ENCODE results near the gene NAALADL2.

- TF ChIP-seq FOS (IDR thresholded peaks at IDR 0.05; ENCODE audit: extremely low read depth, insufficient read length) (no peak), GATAD2B (IDR thresholded peaks at IDR 0.05; ENCODE audit: borderline replicate concordance) (no peak), BDP1 (IDR thresholded peaks at IDR 0.05; ENCODE audit: insufficient read depth, insufficient read length) (no peak), ADNP (tag; IDR thresholded peaks at IDR 0.05) (no peak), KLF16 (IDR thresholded peaks at IDR 0.05) (no peak), ZFX (CRISPR knock-in tag; IDR thresholded peaks at IDR 0.05) (no peak), ZNF274 (IDR thresholded peaks at IDR 0.05; ENCODE audit: borderline replicate concordance, low read depth, low read length) (no peak)
- TF ChIP-seq, protein P1, sequence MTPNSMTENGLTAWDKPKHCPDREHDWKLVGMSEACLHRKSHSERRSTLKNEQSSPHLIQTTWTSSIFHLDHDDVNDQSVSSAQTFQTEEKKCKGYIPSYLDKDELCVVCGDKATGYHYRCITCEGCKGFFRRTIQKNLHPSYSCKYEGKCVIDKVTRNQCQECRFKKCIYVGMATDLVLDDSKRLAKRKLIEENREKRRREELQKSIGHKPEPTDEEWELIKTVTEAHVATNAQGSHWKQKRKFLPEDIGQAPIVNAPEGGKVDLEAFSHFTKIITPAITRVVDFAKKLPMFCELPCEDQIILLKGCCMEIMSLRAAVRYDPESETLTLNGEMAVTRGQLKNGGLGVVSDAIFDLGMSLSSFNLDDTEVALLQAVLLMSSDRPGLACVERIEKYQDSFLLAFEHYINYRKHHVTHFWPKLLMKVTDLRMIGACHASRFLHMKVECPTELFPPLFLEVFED (CRISPR knock-in tag; conservative IDR thresholded peaks at IDR 0.05): no peak
- TF ChIP-seq, protein P2, sequence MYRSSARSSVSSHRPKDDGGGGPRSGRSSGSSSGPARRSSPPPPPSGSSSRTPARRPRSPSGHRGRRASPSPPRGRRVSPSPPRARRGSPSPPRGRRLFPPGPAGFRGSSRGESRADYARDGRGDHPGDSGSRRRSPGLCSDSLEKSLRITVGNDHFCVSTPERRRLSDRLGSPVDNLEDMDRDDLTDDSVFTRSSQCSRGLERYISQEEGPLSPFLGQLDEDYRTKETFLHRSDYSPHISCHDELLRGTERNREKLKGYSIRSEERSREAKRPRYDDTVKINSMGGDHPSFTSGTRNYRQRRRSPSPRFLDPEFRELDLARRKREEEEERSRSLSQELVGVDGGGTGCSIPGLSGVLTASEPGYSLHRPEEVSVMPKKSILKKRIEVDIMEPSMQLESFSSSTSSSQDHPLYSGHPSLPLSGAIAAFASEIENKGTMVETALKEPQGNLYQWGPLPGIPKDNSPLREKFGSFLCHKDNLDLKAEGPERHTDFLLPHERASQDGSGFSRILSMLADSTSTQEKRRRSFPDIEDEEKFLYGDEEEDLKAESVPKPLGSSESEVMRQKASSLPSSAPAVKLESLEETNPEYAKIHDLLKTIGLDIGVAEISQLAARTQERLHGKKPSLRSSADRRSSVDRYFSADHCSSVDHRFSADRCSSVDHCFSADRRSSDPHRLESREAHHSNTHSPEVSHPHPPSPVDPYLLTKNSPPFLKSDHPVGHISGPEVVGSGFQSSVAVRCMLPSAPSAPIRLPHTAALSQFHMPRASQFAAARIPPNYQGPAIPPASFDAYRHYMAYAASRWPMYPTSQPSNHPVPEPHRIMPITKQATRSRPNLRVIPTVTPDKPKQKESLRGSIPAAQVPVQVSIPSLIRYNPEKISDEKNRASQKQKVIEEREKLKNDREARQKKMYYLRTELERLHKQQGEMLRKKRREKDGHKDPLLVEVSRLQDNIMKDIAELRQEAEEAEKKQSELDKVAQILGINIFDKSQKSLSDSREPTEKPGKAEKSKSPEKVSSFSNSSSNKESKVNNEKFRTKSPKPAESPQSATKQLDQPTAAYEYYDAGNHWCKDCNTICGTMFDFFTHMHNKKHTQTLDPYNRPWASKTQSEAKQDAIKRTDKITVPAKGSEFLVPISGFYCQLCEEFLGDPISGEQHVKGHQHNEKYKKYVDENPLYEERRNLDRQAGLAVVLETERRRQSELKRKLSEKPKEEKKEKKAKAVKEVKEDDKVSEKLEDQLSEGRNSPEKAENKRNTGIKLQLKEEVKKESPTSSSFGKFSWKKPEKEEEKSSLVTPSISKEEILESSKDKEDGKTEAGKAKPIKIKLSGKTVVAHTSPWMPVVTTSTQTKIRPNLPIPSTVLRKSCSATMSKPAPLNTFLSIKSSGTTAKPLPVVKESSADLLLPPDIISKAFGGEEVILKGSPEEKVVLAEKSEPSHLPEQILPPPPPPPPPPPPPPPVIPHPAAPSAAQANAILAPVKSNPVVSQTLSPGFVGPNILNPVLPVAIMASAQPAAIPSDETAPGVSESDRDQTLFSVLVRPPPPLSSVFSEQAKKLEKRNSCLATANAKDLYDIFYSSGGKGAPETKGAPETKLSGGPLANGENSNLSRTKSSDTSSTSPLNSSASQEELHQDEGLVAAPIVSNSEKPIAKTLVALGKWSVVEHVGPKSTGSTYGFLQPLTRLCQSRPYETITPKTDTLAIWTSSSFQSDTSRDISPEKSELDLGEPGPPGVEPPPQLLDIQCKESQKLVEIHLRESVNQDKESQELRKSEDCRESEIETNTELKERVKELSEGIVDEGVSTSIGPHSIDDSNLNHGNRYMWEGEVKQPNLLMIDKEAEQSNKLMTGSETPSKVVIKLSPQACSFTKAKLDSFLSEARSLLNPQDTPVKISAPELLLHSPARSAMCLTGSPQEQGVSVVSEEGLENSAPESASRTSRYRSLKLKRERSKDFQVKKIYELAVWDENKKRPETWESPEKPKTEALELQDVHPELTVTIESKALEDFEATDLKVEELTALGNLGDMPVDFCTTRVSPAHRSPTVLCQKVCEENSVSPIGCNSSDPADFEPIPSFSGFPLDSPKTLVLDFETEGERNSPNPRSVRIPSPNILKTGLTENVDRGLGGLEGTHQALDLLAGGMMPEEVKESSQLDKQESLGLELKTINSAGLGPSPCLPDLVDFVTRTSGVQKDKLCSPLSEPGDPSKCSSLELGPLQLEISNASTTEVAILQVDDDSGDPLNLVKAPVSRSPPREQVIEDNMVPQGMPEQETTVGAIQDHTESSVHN (IDR thresholded peaks at IDR 0.05; ENCODE audit: borderline replicate concordance in 1 of 2, low read depth in 1 of 2): no peak
Measured at GRCh38 chr3:175619369-175619768, 760.2 kb downstream of the NAALADL2 start.
